Activated naive CD8-positive, alpha-beta T cell treated with anti-CD3 and anti-CD28 coated beads, Interleukin-2, amount 10 ng/mL, durations not matched to agents 7 days and 5 days (primary cell): ENCODE data around the gene TDO2. TPM values are rescaled to one million over a fixed set of nuclear protein-coding genes. Genes with fewer than 3 reads are reported as not detected.
"Not testable (repeated sequence)": the region's sequence is repeated elsewhere in the genome, so short reads cannot be mapped to it uniquely, and the experiment has no call there.

Experiments
- ATAC-seq: fragments of 150-1000 bp; cut with Tn5 transposase; one replicate; pipeline ENCODE4 v1.10.0; 2021; ENCODE audit warnings: low read depth, moderate library complexity
- POLR2A ChIA-PET: fragments of 350-600 bp; sonication (Branson Sonifier 250); formaldehyde crosslinking; loops from one replicate; lab custom pipeline; 2021; ENCODE audit warnings: antibody characterized with exemption; lab: Charles Lee
- DNase-seq: peaks from one replicate; pipeline ENCODE4 v3.0.0; 2021
- H3K27ac Mint-ChIP-seq: one replicate; pipeline ENCODE4 v1.8.0; 2022; ENCODE audit warnings: mild to moderate bottlenecking, mixed read lengths
- H3K27me3 Mint-ChIP-seq: one replicate; pipeline ENCODE4 v1.8.0; 2022; ENCODE audit warnings: mild to moderate bottlenecking, moderate library complexity, mixed read lengths
- H3K36me3 Mint-ChIP-seq: one replicate; pipeline ENCODE4 v1.8.0; 2021; ENCODE audit warnings: mild to moderate bottlenecking, mixed read lengths
- H3K4me1 Mint-ChIP-seq: one replicate; pipeline ENCODE4 v1.8.0; 2021; ENCODE audit warnings: mixed read lengths
- H3K4me3 Mint-ChIP-seq: one replicate; pipeline ENCODE4 v1.8.0; 2022; ENCODE audit warnings: mild to moderate bottlenecking, moderate library complexity, mixed read lengths
- H3K9me3 Mint-ChIP-seq: one replicate; pipeline ENCODE4 v1.8.0; 2021; ENCODE audit warnings: mixed read lengths
- total RNA-seq, 2 experiments: library from RNA; stranded (reverse); gene quantifications; one replicate each; pipeline ENCODE4 v1.2.3, GENCODE V29; 2021

Gene TDO2
- total RNA-seq, 2 experiments from 2014 or later = not detected

GRCh38 chr4:155914782-155915181 is 11.3 kb downstream of the TDO2 start:
- ATAC-seq = no peak
- POLR2A ChIA-PET = no interaction called here
- H3K27me3 Mint-ChIP-seq = peaks cover 1% of the 10 kb centered on the region

DNA sequence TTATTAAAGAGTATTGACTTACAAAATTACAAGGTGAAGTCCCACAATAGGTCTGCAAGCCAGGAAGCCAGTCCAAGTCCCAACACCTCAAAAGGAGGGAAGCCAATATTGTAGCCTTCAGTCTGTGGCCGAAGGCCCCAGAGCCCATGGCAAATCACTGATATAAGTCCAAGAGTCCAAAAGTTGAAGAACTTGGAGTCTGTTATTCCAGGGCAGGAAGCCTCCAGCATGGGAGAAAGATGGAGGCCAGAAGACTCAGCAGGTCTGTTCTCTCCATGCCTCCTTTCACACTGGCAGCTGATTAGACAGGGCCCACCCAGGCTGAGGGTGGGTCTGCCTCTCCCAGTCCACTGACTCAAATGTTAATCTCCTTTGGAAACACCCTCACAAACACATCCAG is 18.1 kb downstream of the TDO2 start:
- POLR2A ChIA-PET = no interaction called here
- H3K27ac Mint-ChIP-seq = no peak overlapping the region
- no peak for ATAC-seq
- no peaks in the 10 kb centered on the region for H3K4me1 Mint-ChIP-seq
- H3K36me3 Mint-ChIP-seq = peaks cover 7% of the 10 kb centered on the region
- H3K4me3 Mint-ChIP-seq = no peak overlapping the region
- H3K9me3 Mint-ChIP-seq = peaks cover 5% of the 10 kb centered on the region
- H3K27me3 Mint-ChIP-seq = no peaks in the 10 kb centered on the region
- DNase-seq = no peak

More at GRCh38 chr4:155914782-155915181, 11.3 kb downstream of the TDO2 start:
- Mint-ChIP-seq H3K4me1 (peaks cover 11% of the 10 kb centered on the region), H3K9me3 (no peaks in the 10 kb centered on the region), H3K27ac (no peak overlapping the region), H3K36me3 (peaks cover 4% of the 10 kb centered on the region), H3K4me3 (no peak overlapping the region)
- DNase-seq = no peak

- no peak overlapping the region for H3K27ac Mint-ChIP-seq
- H3K4me1 Mint-ChIP-seq = no peaks in the 10 kb centered on the region
- POLR2A ChIA-PET = no interaction called here
- H3K27me3 Mint-ChIP-seq = no peaks in the 10 kb centered on the region
- peaks cover 7% of the 10 kb centered on the region for H3K36me3 Mint-ChIP-seq
- DNase-seq (no peak), ATAC-seq (no peak)
- H3K4me3 Mint-ChIP-seq = no peak overlapping the region
- H3K9me3 Mint-ChIP-seq = peaks cover 5% of the 10 kb centered on the region
These were observed 21.1 kb downstream of the TDO2 start for GRCh38 chr4:155924637-155925036.

DNA sequence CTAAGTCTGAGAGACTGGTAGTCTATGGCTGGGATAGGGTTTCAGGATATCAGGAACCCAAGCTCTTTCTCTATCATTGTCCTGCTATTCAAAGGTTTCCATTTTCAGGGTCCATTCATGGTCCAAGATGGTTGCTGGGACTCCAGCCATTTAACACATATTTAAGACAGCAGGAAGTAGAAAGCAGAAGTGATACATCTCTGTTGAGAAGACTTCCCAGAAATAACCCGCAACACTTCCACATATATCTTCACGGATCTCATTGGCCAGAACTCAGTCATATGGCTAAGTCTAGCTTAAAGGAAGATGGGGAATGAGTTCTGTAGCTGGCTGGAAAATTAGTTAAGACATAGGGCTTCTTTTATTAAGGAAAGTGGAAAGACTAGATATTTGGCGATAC is 26.3 kb downstream of the TDO2 start:
- POLR2A ChIA-PET = no interaction called here
- Mint-ChIP-seq H3K9me3 (no peaks in the 10 kb centered on the region), H3K27me3 (no peaks in the 10 kb centered on the region), H3K27ac (no peak overlapping the region), H3K4me1 (no peaks in the 10 kb centered on the region), H3K4me3 (no peak overlapping the region), H3K36me3 (no peaks in the 10 kb centered on the region)
- DNase-seq (no peak), ATAC-seq (no peak)

- DNase-seq (no peak), ATAC-seq (no peak)
- Mint-ChIP-seq H3K4me1 (no peaks in the 10 kb centered on the region), H3K9me3 (no peaks in the 10 kb centered on the region), H3K4me3 (no peak overlapping the region), H3K36me3 (no peaks in the 10 kb centered on the region), H3K27ac (no peak overlapping the region), H3K27me3 (no peaks in the 10 kb centered on the region)
- POLR2A ChIA-PET = no interaction called here
These were observed 26.8 kb downstream of the TDO2 start for GRCh38 chr4:155930330-155930729.

DNA sequence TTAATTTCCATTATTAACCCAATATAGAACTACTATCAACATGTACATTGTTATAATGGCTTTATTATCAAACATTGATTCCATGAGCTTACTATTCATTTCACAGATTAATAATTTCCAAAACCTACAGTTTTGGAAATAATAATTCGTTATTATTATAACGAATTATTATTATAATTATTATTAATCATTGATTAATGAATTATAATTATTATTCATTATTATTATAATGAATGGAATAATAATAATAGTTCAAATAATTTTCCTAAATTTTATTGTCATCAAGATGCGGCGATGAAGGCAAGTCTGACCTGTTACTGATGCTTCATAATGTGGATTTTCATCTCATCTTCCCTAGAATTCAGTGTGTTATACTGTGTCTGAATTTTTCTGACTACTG is 28.1 kb downstream of the TDO2 start:
- ATAC-seq (no peak), DNase-seq (no peak)
- Mint-ChIP-seq H3K27me3 (no peaks in the 10 kb centered on the region), H3K9me3 (no peaks in the 10 kb centered on the region), H3K27ac (no peak overlapping the region), H3K4me3 (no peak overlapping the region), H3K4me1 (no peaks in the 10 kb centered on the region), H3K36me3 (no peaks in the 10 kb centered on the region)
- POLR2A ChIA-PET = no interaction called here

DNA sequence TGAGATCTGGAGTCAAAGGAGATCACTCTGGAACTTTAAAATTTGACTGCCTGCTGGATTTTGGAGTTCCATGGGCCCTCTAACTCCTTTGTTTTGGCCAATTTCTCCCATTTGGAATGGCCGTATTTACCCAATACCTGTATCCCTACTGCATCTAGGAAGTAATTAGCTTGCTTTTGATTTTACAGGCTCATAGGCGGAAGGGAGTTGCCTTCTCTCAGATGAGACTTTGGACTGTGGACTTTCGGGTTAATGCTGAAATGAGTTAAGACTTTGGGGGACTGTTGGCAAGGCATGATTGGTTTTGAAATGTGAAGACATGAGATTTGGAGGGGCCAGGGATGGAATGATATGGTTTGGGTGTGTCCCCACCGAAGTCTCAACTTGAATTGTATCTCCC is 31.1 kb downstream of the TDO2 start:
- H3K4me1 Mint-ChIP-seq, H3K27me3 Mint-ChIP-seq, POLR2A ChIA-PET, ATAC-seq, H3K36me3 Mint-ChIP-seq, DNase-seq, H3K9me3 Mint-ChIP-seq, H3K27ac Mint-ChIP-seq, H3K4me3 Mint-ChIP-seq: not testable (repeated sequence)

DNA sequence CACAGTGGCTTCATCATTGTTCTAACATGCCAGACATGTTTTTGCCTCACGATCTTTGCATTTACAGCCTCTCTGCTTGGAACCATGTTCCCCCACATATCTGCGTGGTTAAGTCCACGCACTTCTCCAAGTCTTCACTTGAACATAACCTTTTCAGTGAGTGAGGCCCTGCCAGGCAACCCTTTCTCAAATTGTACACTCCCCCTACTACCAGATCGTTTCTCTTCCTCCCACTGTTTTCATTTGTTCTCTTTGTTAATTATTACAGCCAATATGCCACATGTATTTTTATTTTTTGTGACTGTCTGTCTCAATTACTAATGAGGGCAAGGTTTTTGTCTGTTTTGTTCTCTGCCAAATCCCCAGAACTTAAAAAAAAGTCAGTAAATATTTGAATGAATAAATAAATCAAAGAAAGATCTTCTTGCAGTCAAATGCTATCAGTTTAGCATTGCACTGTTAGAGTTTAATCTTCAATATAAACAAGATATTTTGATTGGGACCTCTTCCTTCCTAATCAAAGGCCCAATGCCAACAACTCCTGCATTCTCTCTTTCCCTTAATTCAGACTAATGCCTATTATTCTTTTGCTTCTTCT is 32.0 kb downstream of the TDO2 start:
- no peaks in the 10 kb centered on the region for H3K27me3 Mint-ChIP-seq
- no peaks in the 10 kb centered on the region for H3K9me3 Mint-ChIP-seq
- POLR2A ChIA-PET = no interaction called here
- no peaks in the 10 kb centered on the region for H3K36me3 Mint-ChIP-seq
- H3K4me1 Mint-ChIP-seq = no peaks in the 10 kb centered on the region
- H3K27ac Mint-ChIP-seq = no peak overlapping the region
- DNase-seq = no peak
- no peak overlapping the region for H3K4me3 Mint-ChIP-seq
- ATAC-seq = no peak

DNA sequence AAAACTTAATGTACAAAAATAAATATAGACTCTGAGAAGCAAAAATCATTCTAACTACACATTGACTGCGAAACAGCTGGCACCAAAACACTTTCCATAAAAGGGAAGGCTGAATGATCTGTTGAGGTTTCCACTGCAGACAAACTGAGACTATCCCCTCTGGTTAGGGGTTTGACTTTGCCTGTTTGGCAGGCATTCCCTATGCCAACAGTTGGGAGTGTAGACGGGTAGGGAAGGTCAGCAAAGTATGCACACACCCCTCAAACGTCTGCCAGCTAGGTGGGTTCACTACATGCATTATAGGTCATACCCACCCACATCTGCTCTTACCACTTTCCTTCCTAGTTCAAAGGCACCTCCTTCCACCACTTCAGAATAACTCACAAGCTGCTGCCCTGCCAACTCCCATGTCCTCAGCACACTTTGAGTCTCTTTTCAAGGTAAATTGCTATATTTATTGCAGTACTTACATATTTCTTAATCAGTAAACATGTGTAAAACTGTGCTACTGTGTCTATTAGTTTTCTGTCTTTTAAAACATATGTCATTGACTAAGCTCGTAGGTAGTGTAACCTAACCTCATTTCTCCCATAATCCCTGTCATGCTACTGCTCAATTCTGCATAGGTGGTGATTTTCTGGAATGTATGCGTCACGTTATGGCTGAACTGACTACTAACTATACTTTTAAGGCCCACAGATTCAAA is 37.7 kb downstream of the TDO2 start:
- POLR2A ChIA-PET = no interaction called here
- H3K27me3 Mint-ChIP-seq = no peaks in the 10 kb centered on the region
- ATAC-seq (no peak), DNase-seq (no peak)
- H3K4me1 Mint-ChIP-seq = peaks cover 1% of the 10 kb centered on the region
- no peaks in the 10 kb centered on the region for H3K36me3 Mint-ChIP-seq
- no peak overlapping the region for H3K27ac Mint-ChIP-seq
- no peaks in the 10 kb centered on the region for H3K9me3 Mint-ChIP-seq
- H3K4me3 Mint-ChIP-seq = no peak overlapping the region

DNA sequence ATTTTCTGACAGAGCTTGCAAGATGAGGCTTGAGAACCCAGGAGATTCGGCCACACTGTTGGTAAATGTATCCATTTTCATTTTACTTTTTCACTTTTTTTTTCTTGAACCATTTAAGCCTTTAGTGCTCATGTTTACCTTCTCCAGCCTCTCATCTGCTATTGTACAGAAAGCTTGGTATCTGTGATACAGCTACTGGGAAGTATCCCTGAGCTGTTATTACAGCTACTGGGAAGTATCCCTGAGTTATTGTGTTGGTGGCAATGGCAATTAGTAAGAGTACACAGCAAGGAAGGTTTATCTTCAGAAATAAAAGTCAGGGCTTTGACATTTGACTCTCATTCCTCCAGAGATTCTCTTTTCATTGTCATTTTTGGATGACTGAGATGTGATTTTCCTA is 38.3 kb downstream of the TDO2 start:
- DNase-seq (no peak), ATAC-seq (no peak)
- no peaks in the 10 kb centered on the region for H3K36me3 Mint-ChIP-seq
- peaks cover 1% of the 10 kb centered on the region for H3K4me1 Mint-ChIP-seq
- H3K27me3 Mint-ChIP-seq = no peaks in the 10 kb centered on the region
- no peak overlapping the region for H3K4me3 Mint-ChIP-seq
- no peak overlapping the region for H3K27ac Mint-ChIP-seq
- POLR2A ChIA-PET = no interaction called here
- no peaks in the 10 kb centered on the region for H3K9me3 Mint-ChIP-seq

GRCh38 chr4:155943605-155944291 is 40.3 kb downstream of the TDO2 start:
- H3K4me3 Mint-ChIP-seq = no peak overlapping the region
- H3K4me1 Mint-ChIP-seq = peaks cover 5% of the 10 kb centered on the region
- no peaks in the 10 kb centered on the region for H3K9me3 Mint-ChIP-seq
- no peaks in the 10 kb centered on the region for H3K27me3 Mint-ChIP-seq
- H3K27ac Mint-ChIP-seq = no peak overlapping the region
- POLR2A ChIA-PET = no interaction called here
- DNase-seq (no peak), ATAC-seq (no peak)
- H3K36me3 Mint-ChIP-seq = no peaks in the 10 kb centered on the region

DNA sequence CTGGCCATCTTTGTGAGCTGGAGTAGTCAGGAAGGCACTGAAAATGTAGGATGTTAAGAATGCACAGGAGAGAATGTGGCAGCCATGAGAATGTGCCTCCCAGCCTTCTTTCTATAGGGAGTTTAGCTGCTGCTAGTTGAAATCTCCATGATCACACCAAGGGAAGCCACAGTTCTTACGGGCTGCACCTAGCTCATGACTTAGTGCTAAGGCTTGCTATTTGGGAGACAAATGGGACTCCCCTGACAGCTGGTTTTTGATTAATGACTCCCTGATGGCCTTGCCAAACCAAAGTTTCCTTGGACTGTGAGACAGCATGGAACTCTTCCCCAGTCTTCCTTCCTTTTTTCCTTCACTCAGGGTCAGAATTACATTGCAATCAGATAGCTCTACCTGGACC is 41.0 kb downstream of the TDO2 start:
- Mint-ChIP-seq H3K9me3 (no peaks in the 10 kb centered on the region), H3K4me3 (no peak overlapping the region), H3K27me3 (no peaks in the 10 kb centered on the region), H3K27ac (no peak overlapping the region), H3K36me3 (no peaks in the 10 kb centered on the region), H3K4me1 (peaks cover 5% of the 10 kb centered on the region)
- ATAC-seq = no peak
- no peak for DNase-seq
- POLR2A ChIA-PET = no interaction called here

GRCh38 chr4:155946486-155946885 is 43.0 kb downstream of the TDO2 start:
- Mint-ChIP-seq H3K4me1 (peaks cover 4% of the 10 kb centered on the region), H3K36me3 (no peaks in the 10 kb centered on the region), H3K27ac (no peak overlapping the region), H3K27me3 (no peaks in the 10 kb centered on the region), H3K4me3 (no peak overlapping the region), H3K9me3 (no peaks in the 10 kb centered on the region)
- DNase-seq (no peak), ATAC-seq (no peak)
- POLR2A ChIA-PET = no interaction called here

DNA sequence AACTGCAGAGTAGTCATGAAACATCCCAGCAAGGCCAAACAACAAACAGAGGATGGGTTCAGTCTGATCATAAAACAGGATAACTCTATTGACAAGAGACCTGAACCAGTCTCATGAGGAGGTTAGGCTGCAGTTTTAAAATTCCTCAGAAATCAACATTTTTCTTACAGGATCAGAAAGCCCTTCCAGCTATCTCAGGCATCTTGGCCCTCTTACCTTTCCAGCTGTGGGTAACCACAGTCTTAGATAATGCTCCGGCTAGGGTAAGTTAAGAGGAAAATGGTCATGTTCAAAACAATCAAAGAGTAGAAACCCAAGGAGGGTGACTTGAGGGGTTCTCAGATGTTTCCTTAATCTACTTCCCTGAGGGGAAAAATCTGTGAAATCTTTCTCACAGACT is 45.0 kb downstream of the TDO2 start:
- peaks cover 6% of the 10 kb centered on the region for H3K4me1 Mint-ChIP-seq
- no peak for ATAC-seq
- H3K27me3 Mint-ChIP-seq = no peaks in the 10 kb centered on the region
- H3K36me3 Mint-ChIP-seq = no peaks in the 10 kb centered on the region
- H3K9me3 Mint-ChIP-seq = no peaks in the 10 kb centered on the region
- POLR2A ChIA-PET = no interaction called here
- no peak overlapping the region for H3K4me3 Mint-ChIP-seq
- no peak for DNase-seq
- no peak overlapping the region for H3K27ac Mint-ChIP-seq
